Heart left ventricle (tissue), 13 donors: ENCODE results near the gene NAT16.

ENCODE experiments used
- CTCF ChIP-seq, 12 donors: fragments of 200-600 bp; sonication (generic) in 4 of 12; IDR thresholded peaks; one replicate each; pipeline versions ENCODE4 v1.5.0 to v1.8.0; 2018 to 2022; ENCODE audit warnings: antibody characterized with exemption in 12 of 12, mild to moderate bottlenecking in 5 of 12
- POLR2A ChIP-seq, 2 donors: fragments of 450-650 bp; IDR thresholded peaks; one replicate each; pipeline ENCODE4 v1.6.1; 2017; ENCODE audit warnings: antibody characterized with exemption in 2 of 2, mild to moderate bottlenecking in 2 of 2, moderate library complexity in 2 of 2
- donor health status: ischemic (EF 13 %, LVEDD 7.1; RV severe dilation, severe dysfunction).
- donor health status: DM: no; HTN: yes; CAD: no.
- donor health status: DM: no; HTN: no; CAD: no.
- donor health status: ischemic (EF 25% LVEDD 6.9; RV normal size, moderate dysfunction).
- donor health status: ischemic (EF 25% LVEDD 5.7; RV mildly dilated, moderate dysfunction).
- donor health status: ischemic (EF 35%, LVEDD 5.7; RV mildly dilated, moderate dysfunction).
- donor health status: nonischemic (EF 11% LVEDD 7.7; RV severe dilation, severe dysfunction).
- donor health status: DM: yes; HTN: yes; CAD: no.
- donor health status: PGD.
- donor health status: ischemic (EF 29% LVEDD 5.4; RV normal size, mild dysfunction).
- donor health status: nonischemic (EF 23%, LVEDD 6.1; RV moderate dilation, normal function).

- TF ChIP-seq CTCF (IDR thresholded peaks at IDR 0.05) = no peak
- TF ChIP-seq POLR2A (IDR thresholded peaks at IDR 0.05) = no peak
These were observed 6.3 kb downstream of the NAT16 start for GRCh38 chr7:101173752-101174244.
